Effector memory CD8-positive, alpha-beta T cell (primary cell): ENCODE measurements around the gene FAM111B.

Source experiments
- ATAC-seq: fragments of 150-1000 bp; cut with Tn5 transposase; replicated peaks from 2 replicates; pipeline ENCODE4 v1.10.0; 2021; ENCODE audit warnings: mild to moderate bottlenecking, moderate library complexity
- DNase-seq, 3 experiments: peaks; one replicate each; pipeline ENCODE4 v3.0.0; 2021
- H3K27ac Mint-ChIP-seq, 2 donors: one replicate each; pipeline ENCODE4 v1.8.0; 2022; ENCODE audit warnings: mild to moderate bottlenecking in 2 of 2, mixed read lengths in 2 of 2, moderate library complexity in 2 of 2
- H3K27me3 Mint-ChIP-seq, 2 donors: one replicate each; pipeline ENCODE4 v1.8.0; 2022; ENCODE audit warnings: mixed read lengths in 2 of 2
- H3K36me3 Mint-ChIP-seq: one replicate; pipeline ENCODE4 v1.8.0; 2022; ENCODE audit warnings: mild to moderate bottlenecking, moderate library complexity, mixed read lengths; ENCODE audit not compliant: insufficient read depth
- H3K4me1 Mint-ChIP-seq, 2 donors: one replicate each; pipeline ENCODE4 v1.8.0; 2022; ENCODE audit warnings: low read depth in 2 of 2, mixed read lengths in 2 of 2
- H3K4me3 Mint-ChIP-seq, 2 donors: one replicate each; pipeline ENCODE4 v1.8.0; 2022; ENCODE audit warnings: mild to moderate bottlenecking in 2 of 2, mixed read lengths in 2 of 2, moderate library complexity in 2 of 2
- H3K9me3 Mint-ChIP-seq, 2 donors: one replicate each; pipeline ENCODE4 v1.8.0; 2022; ENCODE audit warnings: mixed read lengths in 2 of 2

Gene FAM111B

GRCh38 chr11:59154610-59155009, 47.6 kb downstream of the FAM111B start:
- no peak for ATAC-seq
- no peak for DNase-seq
- Mint-ChIP-seq H3K4me3 (no peak overlapping the region), H3K27ac (no peak overlapping the region), H3K9me3 (no peaks in the 10 kb centered on the region), H3K4me1 (peaks cover 6 to 9% of the 10 kb centered on the region in 2 donors), H3K36me3 (peaks cover 6% of the 10 kb centered on the region), H3K27me3 (no peaks in the 10 kb centered on the region)

GRCh38 chr11:59157433-59157832, 50.4 kb downstream of the FAM111B start:
- Mint-ChIP-seq H3K4me1 (peaks cover 3 to 9% of the 10 kb centered on the region in 2 donors), H3K9me3 (no peaks in the 10 kb centered on the region), H3K27ac (peak overlapping the region in 1 of 2 donors; percentile 64), H3K4me3 (no peak overlapping the region), H3K27me3 (peaks cover 10 to 20% of the 10 kb centered on the region in 2 donors), H3K36me3 (no peaks in the 10 kb centered on the region)
- ATAC-seq (no peak), DNase-seq (no peak)

- peak; percentile 97 for ATAC-seq
- Mint-ChIP-seq H3K36me3 (no peaks in the 10 kb centered on the region), H3K9me3 (no peaks in the 10 kb centered on the region), H3K27me3 (peaks cover 12 to 30% of the 10 kb centered on the region in 2 donors), H3K27ac (no peak overlapping the region), H3K4me3 (no peak overlapping the region), H3K4me1 (peaks cover 0 to 9% of the 10 kb centered on the region in 2 donors)
- DNase-seq = peak; percentile 58 to 64 (median 62)
These were observed 51.4 kb downstream of the FAM111B start for GRCh38 chr11:59158206-59159068.

GRCh38 chr11:59164028-59164427, 57.0 kb downstream of the FAM111B start:
- no peaks in the 10 kb centered on the region for H3K9me3 Mint-ChIP-seq
- DNase-seq (no peak), ATAC-seq (no peak)
- no peaks in the 10 kb centered on the region for H3K36me3 Mint-ChIP-seq
- H3K27ac Mint-ChIP-seq = no peak overlapping the region
- H3K27me3 Mint-ChIP-seq = peaks cover 29 to 59% of the 10 kb centered on the region in 2 donors
- H3K4me1 Mint-ChIP-seq = no peaks in the 10 kb centered on the region
- H3K4me3 Mint-ChIP-seq = no peak overlapping the region

- peak within 1 kb of the TSS in 1 of 2 donors; percentile 62 for H3K27ac Mint-ChIP-seq
- H3K4me1 Mint-ChIP-seq = peaks cover 8 to 11% of the 10 kb centered on the region in 2 donors
- H3K4me3 Mint-ChIP-seq = peak within 1 kb of the TSS; percentile 88 to 89
- H3K36me3 Mint-ChIP-seq = peaks cover 4% of the 10 kb centered on the region
- peak; percentile 85 to 87 (median 86) for DNase-seq
- no peaks in the 10 kb centered on the region for H3K9me3 Mint-ChIP-seq
- peaks cover 6 to 7% of the 10 kb centered on the region in 2 donors for H3K27me3 Mint-ChIP-seq
- ATAC-seq = peak; percentile 84
These were observed 64.7 kb downstream of the FAM111B start, which contains the start of gene DTX4 for GRCh38 chr11:59171508-59172322. TSS of gene DTX4 (plus strand) at chr11:59172132. CDS start at chr11:59172596, 464 bp downstream.

GRCh38 chr11:59172345-59173079, 65.5 kb downstream of the FAM111B start:
- DNase-seq = no peak
- Mint-ChIP-seq H3K4me3 (peak overlapping the region; percentile 88 to 89), H3K36me3 (peaks cover 4% of the 10 kb centered on the region), H3K4me1 (peaks cover 8 to 11% of the 10 kb centered on the region in 2 donors), H3K9me3 (no peaks in the 10 kb centered on the region), H3K27me3 (peaks cover 6 to 7% of the 10 kb centered on the region in 2 donors), H3K27ac (peak overlapping the region in 1 of 2 donors; percentile 62)
- peak; percentile 19 for ATAC-seq

GRCh38 chr11:59173080-59173963, 66.3 kb downstream of the FAM111B start:
- Mint-ChIP-seq H3K9me3 (no peaks in the 10 kb centered on the region), H3K4me3 (peak overlapping the region; percentile 88 to 89), H3K4me1 (peaks cover 8 to 11% of the 10 kb centered on the region in 2 donors), H3K36me3 (peaks cover 4% of the 10 kb centered on the region), H3K27me3 (peaks cover 6 to 7% of the 10 kb centered on the region in 2 donors), H3K27ac (peak overlapping the region in 1 of 2 donors; percentile 62)
- peak in 1 of 3 experiments; percentile 9 for DNase-seq
- no peak for ATAC-seq

GRCh38 chr11:59173964-59174663, 67.1 kb downstream of the FAM111B start:
- Mint-ChIP-seq H3K36me3 (peaks cover 4% of the 10 kb centered on the region), H3K27ac (no peak overlapping the region), H3K27me3 (peaks cover 6 to 7% of the 10 kb centered on the region in 2 donors), H3K9me3 (no peaks in the 10 kb centered on the region), H3K4me1 (peaks cover 8 to 11% of the 10 kb centered on the region in 2 donors), H3K4me3 (no peak overlapping the region)
- no peak for ATAC-seq
- no peak for DNase-seq

- Mint-ChIP-seq H3K36me3 (peaks cover 4% of the 10 kb centered on the region), H3K9me3 (no peaks in the 10 kb centered on the region), H3K4me1 (peaks cover 8 to 11% of the 10 kb centered on the region in 2 donors), H3K27me3 (peaks cover 6 to 7% of the 10 kb centered on the region in 2 donors), H3K27ac (no peak overlapping the region), H3K4me3 (no peak overlapping the region)
- ATAC-seq (no peak), DNase-seq (no peak)
These were observed 67.6 kb downstream of the FAM111B start for GRCh38 chr11:59174664-59175033.

GRCh38 chr11:59175091-59175501, 68.1 kb downstream of the FAM111B start:
- Mint-ChIP-seq H3K9me3 (no peaks in the 10 kb centered on the region), H3K27me3 (peaks cover 6 to 7% of the 10 kb centered on the region in 2 donors), H3K36me3 (peaks cover 4% of the 10 kb centered on the region), H3K4me1 (peaks cover 8 to 11% of the 10 kb centered on the region in 2 donors), H3K27ac (no peak overlapping the region), H3K4me3 (no peak overlapping the region)
- DNase-seq = no peak
- ATAC-seq = no peak

- Mint-ChIP-seq H3K4me3 (no peak overlapping the region), H3K36me3 (peaks cover 4% of the 10 kb centered on the region), H3K27me3 (peaks cover 6 to 7% of the 10 kb centered on the region in 2 donors), H3K27ac (no peak overlapping the region), H3K9me3 (no peaks in the 10 kb centered on the region), H3K4me1 (peaks cover 8 to 11% of the 10 kb centered on the region in 2 donors)
- DNase-seq (no peak), ATAC-seq (no peak)
These were observed 69.3 kb downstream of the FAM111B start for GRCh38 chr11:59176330-59176729.
